Endothelial cell of umbilical vein (primary cell): ENCODE measurements around the gene NTN5. TPM values are rescaled to one million over a fixed set of nuclear protein-coding genes. Genes with fewer than 3 reads are reported as not detected.

Experiments
- BruUV-seq: library from RNA; stranded (reverse); fragments of 400-500 nt; replicated peaks from 2 replicates; lab custom pipeline; 2021; lab: Mats Ljungman, UMichigan
- CTCF ChIA-PET: fragments of 300-600, 350-600 bp; sonication (Branson Sonifier 250); formaldehyde crosslinking; loops from one replicate; lab custom pipeline; 2021; ENCODE audit warnings: antibody characterized with exemption, inconsistent platforms; lab: Charles Lee
- POLR2A ChIA-PET: fragments of 300-600, 350-600 bp; sonication (Branson Sonifier 250); formaldehyde crosslinking; loops from one replicate; lab custom pipeline; 2021; ENCODE audit warnings: antibody characterized with exemption, inconsistent platforms; lab: Charles Lee
- DNase-seq: peaks from one replicate; pipeline ENCODE4 v3.0.0-alpha.2; 2011; ENCODE audit warnings: low read depth, low spot score
- FAIRE-seq: peaks from 2 replicates; lab custom pipeline; 2011; peaks lifted over from hg19 to GRCh38; lab: Jason Lieb, UNC
- H2AFZ ChIP-seq: 2 replicates; pipeline ENCODE4 v1.6.0; 2012; ENCODE audit warnings: low read depth, low read length, control low read depth, inconsistent platforms
- H3K27ac ChIP-seq: 2 replicates; pipeline ENCODE4 v1.5.1; 2011; ENCODE audit warnings: low read depth, mild to moderate bottlenecking, control low read depth, low read length, moderate library complexity; ENCODE audit not compliant: insufficient read depth
- H3K27me3 ChIP-seq, 2 experiments: 2 replicates each; pipeline versions ENCODE4 v1.6.0 to v1.6.1; 2011; ENCODE audit warnings: low read length in 2 of 2, mixed read lengths in 1 of 2; ENCODE audit not compliant: control insufficient read depth in 2 of 2, insufficient read depth in 2 of 2
- H3K36me3 ChIP-seq, 2 experiments: 2 replicates in 1 of 2; 3 replicates in 1 of 2; pipeline ENCODE4 v1.5.1; 2011; ENCODE audit warnings: low read length in 2 of 2, mild to moderate bottlenecking in 1 of 2, moderate library complexity in 1 of 2; ENCODE audit not compliant: control insufficient read depth in 2 of 2, insufficient read depth in 2 of 2; ENCODE audit errors: extremely low read depth in 1 of 2
- H3K4me1 ChIP-seq: 3 replicates; pipeline ENCODE4 v1.5.1; 2011; ENCODE audit warnings: mild to moderate bottlenecking, low read length; ENCODE audit not compliant: control insufficient read depth, insufficient read depth; ENCODE audit errors: extremely low read depth
- H3K4me2 ChIP-seq: 2 replicates; pipeline ENCODE4 v1.6.1; 2011; ENCODE audit warnings: low read length, control low read depth, mixed read lengths; ENCODE audit not compliant: insufficient read depth
- H3K4me3 ChIP-seq, 3 experiments: fragments of 200-600 bp in 1 of 3; sonication (generic), shearing (Covaris generic) in 1 of 3; replicated peaks in 1 of 3; 2 replicates each; pipeline ENCODE4 v1.5.1; 2011 to 2016; ENCODE audit warnings: control low read depth in 3 of 3, low read length in 3 of 3, mild to moderate bottlenecking in 2 of 3, inconsistent platforms in 1 of 3, low read depth in 1 of 3, moderate library complexity in 1 of 3; ENCODE audit not compliant: insufficient read depth in 1 of 3
- H3K79me2 ChIP-seq: 2 replicates; pipeline ENCODE4 v1.6.0; 2012; ENCODE audit warnings: low read length, inconsistent platforms; ENCODE audit not compliant: control insufficient read depth, insufficient read depth
- H3K9ac ChIP-seq: replicated peaks from 2 replicates; pipeline ENCODE3; 2011; ENCODE audit warnings: low read length, control low read depth; ENCODE audit not compliant: insufficient read depth; ENCODE audit errors: extremely low read depth
- H3K9me1 ChIP-seq: replicated peaks from 3 replicates; pipeline ENCODE4 v1.6.0; 2011; ENCODE audit warnings: mild to moderate bottlenecking, low read length; ENCODE audit not compliant: control insufficient read depth, insufficient read depth; ENCODE audit errors: extremely low read depth
- H3K9me3 ChIP-seq: replicated peaks from 2 replicates; pipeline ENCODE4 v1.5.1; 2012; ENCODE audit warnings: low read length, inconsistent platforms; ENCODE audit not compliant: control insufficient read depth, insufficient read depth
- H4K20me1 ChIP-seq: replicated peaks from 2 replicates; pipeline ENCODE3; 2011; ENCODE audit warnings: mild to moderate bottlenecking, low read length; ENCODE audit not compliant: control insufficient read depth, insufficient read depth; ENCODE audit errors: extremely low read depth
- CTCF ChIP-seq, 2 donors: IDR thresholded peaks; 1 replicate in 1 of 2; 2 replicates in 1 of 2; pipeline ENCODE4 v1.5.1; 2011; ENCODE audit warnings: low read length in 2 of 2, mild to moderate bottlenecking in 2 of 2, moderate library complexity in 2 of 2, control low read depth in 1 of 2, inconsistent platforms in 1 of 2, low read depth in 1 of 2; ENCODE audit not compliant: insufficient read depth in 1 of 2; ENCODE audit errors: extremely low read depth in 1 of 2
- EZH2 ChIP-seq: IDR thresholded peaks from 2 replicates; pipeline ENCODE4 v1.6.1; 2012; ENCODE audit warnings: borderline replicate concordance, low read depth, mild to moderate bottlenecking, moderate library complexity, low read length, inconsistent platforms; ENCODE audit not compliant: severe bottlenecking
- FOS ChIP-seq: IDR thresholded peaks from 2 replicates; pipeline ENCODE4 v1.6.1; 2011; ENCODE audit warnings: mild to moderate bottlenecking, low read length, moderate library complexity, borderline replicate concordance; ENCODE audit not compliant: insufficient read depth
- GATA2 ChIP-seq: IDR thresholded peaks from 2 replicates; pipeline ENCODE4 v1.7.0; 2011; ENCODE audit warnings: low read depth, mild to moderate bottlenecking, moderate library complexity, mixed read lengths, low read length; ENCODE audit not compliant: insufficient read length, insufficient read depth
- JUN ChIP-seq: IDR thresholded peaks from 2 replicates; pipeline ENCODE4 v1.6.1; 2011; ENCODE audit warnings: borderline replicate concordance, low read depth; ENCODE audit not compliant: insufficient read length, insufficient read depth
- MAX ChIP-seq: IDR thresholded peaks from 2 replicates; pipeline ENCODE4 v1.6.1; 2011; ENCODE audit not compliant: insufficient read depth, insufficient read length
- MYC ChIP-seq: IDR thresholded peaks from one replicate; pipeline ENCODE4 v1.6.1; 2011; ENCODE audit warnings: mild to moderate bottlenecking, low read depth, low read length
- POLR2A ChIP-seq: IDR thresholded peaks from 2 replicates; pipeline ENCODE4 v1.6.1; 2012; ENCODE audit warnings: low read depth, mild to moderate bottlenecking, control low read depth, low read length
- POLR2AphosphoS5 ChIP-seq: IDR thresholded peaks from 2 replicates; pipeline ENCODE4 v1.6.1; 2012; ENCODE audit warnings: low read depth, mild to moderate bottlenecking, control low read depth, low read length, moderate library complexity; ENCODE audit not compliant: insufficient read depth
- dilution Hi-C: fragments of 300-500 bp; cut with MboI; formaldehyde crosslinking; loops from one replicate; pipeline ENCODE4 v1.15.0; 2019; ENCODE audit warnings: low sequenced_read_pairs; ENCODE audit not compliant: extremely low pct_ligation_motif_present
- intact Hi-C: fragments of 100-400 bp; cut with micrococcal nuclease; formaldehyde crosslinking; loops from one replicate; pipeline ENCODE4 v1.10.0; 2022
- polyA plus RNA-seq, 4 experiments: library from polyadenylated mRNA; depleted of rRNA in 3 of 4; stranded (reverse) in 3 of 4; unstranded in 1 of 4; fragments of >200 nt; gene quantifications; 2 replicates each; pipeline versions ENCODE4 v1.2.1 to v1.2.3, GENCODE V29; 2011 to 2012; ENCODE audit warnings: missing spikeins in 1 of 4
- total RNA-seq: library from RNA; stranded (reverse); gene quantifications from 2 replicates; pipeline ENCODE4 v1.2.3, GENCODE V29; 2021

Gene NTN5
- total and polyA plus RNA-seq, 2 donors (not counting 3 experiments of a cell fraction or from before 2014, with no cell fraction given) = 0.11 TPM; not detected in 1

- POLR2A ChIA-PET = no interaction called here
- no peaks in the 10 kb centered on the region for H3K27me3 ChIP-seq
Measured at GRCh38 chr19:48702701-48703100, 29.9 kb upstream of the NTN5 start.

More at GRCh38 chr19:48702701-48703100, 29.9 kb upstream of the NTN5 start:
- no peak overlapping the region for H3K4me2 ChIP-seq
- H3K9ac ChIP-seq = no peak overlapping the region
- H4K20me1 ChIP-seq = no peaks in the 10 kb centered on the region
- BruUV-seq = no TSS peak
- H3K79me2 ChIP-seq = no peaks in the 10 kb centered on the region
- TF ChIP-seq EZH2 (no peak), JUN (no peak), FOS (no peak), GATA2 (no peak), POLR2AphosphoS5 (no peak), POLR2A (no peak), CTCF (IDR thresholded peaks at IDR 0.05; ENCODE audit: extremely low read depth in 1 of 2, insufficient read depth in 1 of 2, low read depth in 1 of 2, low read length in 2 of 2) (no peak), MAX (no peak), MYC (no peak)
- H3K4me3 ChIP-seq = no peak overlapping the region
- no peak for FAIRE-seq
- no peaks in the 10 kb centered on the region for H3K9me3 ChIP-seq
- H3K4me1 ChIP-seq = peaks cover 5% of the 10 kb centered on the region
- H3K36me3 ChIP-seq = no peaks in the 10 kb centered on the region
- DNase-seq = no peak
- H2AFZ ChIP-seq = no peak overlapping the region
- H3K9me1 ChIP-seq = no peaks in the 10 kb centered on the region
- dilution Hi-C loops = no loop called here
- intact Hi-C loops = no loop called here
- no peak overlapping the region for H3K27ac ChIP-seq
- CTCF ChIA-PET = interaction anchor here (1.0 kb wide), 1 partner anchor 9 kb away, joined by 3 read pairs; no protein-coding TSS in a partner anchor
